HS-5 (cell line): ENCODE results near the gene ZNF77.
"Not testable (repeated sequence)": the region's sequence is repeated elsewhere in the genome, so short reads cannot be mapped to it uniquely, and the experiment has no call there.

ENCODE experiments used
- DNase-seq: peaks from one replicate; pipeline ENCODE4 v3.0.0-alpha.2; 2012; ENCODE audit warnings: low read depth

The ZNF77 gene

DNA sequence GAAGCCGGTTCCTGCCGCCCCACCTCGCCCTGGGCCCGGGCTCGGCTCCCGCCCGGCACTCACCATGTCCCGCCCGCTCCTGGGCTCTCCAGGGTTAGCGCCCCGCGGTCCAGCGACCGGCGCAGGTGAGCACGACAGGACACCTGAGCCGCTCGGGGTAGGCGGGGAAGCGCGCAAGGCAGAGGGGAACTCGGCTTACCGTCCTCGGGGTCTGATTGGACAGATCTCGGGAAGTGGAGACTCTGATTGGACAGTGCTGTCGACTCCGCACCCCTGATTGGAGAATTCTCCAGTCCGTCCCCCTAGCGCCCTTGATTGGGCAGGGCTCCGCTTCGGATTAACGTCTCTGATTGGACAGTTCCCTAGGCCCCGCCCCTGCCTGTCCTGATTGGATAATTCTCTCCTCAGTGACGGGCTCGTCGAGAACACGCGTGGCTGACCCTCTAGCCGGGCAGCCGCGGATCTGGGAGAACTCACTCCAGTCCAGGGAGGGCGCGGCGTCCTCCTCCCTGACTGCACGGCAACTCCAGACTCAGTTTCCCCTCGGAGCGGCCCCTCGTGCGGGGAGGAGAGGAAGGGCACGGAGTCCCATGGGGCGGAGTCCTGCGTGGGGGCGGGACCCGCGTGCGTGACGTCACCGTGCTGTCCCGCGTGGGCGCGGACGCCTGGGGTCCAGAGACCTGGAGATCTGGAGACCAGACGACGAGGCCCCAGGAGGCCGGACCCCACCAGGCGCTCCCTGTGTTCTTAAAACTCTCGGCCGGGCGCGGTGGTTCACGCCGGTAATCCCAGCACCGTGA lies at the start of gene ZNF77:
ZNF77 (minus strand) TSS at position 197 of the 800 bp plus-strand sequence; CDS start at position 66, 131 bp downstream.
- peak; percentile 99 for DNase-seq

DNA sequence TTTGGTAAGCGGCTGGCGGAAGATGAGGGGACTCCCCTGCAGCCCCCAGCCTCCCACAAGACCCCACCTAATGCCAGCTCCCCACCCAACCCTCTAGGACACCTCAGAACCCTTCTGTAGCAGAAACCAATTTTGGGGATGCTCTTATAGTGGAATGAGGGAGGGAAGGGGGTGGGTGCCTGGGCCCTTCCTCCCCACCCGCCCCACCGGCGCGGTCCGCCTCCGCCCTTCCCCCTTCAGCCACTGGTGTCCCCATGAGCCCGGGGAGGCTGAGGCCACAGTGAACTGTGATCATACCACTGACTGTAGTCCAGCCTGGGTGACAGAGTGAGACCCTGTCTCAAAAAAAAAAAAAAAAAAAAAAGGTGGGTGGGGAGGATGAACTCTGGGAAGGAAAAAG lies 48.8 kb upstream of the ZNF77 start:
- no peak for DNase-seq

DNA sequence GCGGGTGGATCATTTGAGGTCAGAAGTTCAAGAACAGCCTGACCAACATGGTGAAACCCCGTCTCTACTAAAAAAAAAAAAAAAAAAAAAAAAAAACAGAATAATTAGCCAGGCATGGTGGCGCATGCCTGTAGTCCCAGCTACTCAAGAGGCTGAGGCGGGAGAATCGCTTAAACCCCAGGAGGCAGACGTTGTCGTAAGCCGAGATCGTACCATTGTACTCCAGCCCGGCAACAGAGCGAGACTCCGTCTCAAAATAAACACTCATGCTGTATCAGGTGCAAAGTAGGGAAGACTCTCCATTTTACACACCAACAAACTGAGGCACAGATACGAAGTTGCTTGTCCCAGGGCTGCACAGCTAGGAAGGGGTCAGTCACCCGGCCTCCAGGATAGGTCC lies 48.2 kb upstream of the ZNF77 start:
- no peak for DNase-seq

DNA sequence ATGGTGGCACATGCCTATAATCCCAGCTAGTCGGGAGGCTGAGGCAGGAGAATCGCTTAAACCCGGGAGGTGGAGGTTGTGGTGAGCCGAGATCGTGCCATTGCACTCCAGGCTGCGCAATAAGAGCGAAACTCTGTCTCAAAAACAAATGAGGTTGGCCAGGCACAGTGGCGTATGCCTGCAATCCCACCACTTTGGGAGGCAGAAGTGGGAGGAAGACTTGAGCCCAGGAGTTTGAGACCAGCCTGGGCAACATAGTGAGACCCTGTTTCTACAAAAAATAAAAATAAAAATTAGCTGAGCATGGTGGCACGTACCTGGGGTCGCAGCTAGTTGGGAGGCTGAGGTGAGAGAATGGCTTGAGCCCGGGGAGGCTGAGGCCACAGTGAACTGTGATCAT lies 47.6 kb upstream of the ZNF77 start:
- DNase-seq, result not testable (repeated sequence)

DNA sequence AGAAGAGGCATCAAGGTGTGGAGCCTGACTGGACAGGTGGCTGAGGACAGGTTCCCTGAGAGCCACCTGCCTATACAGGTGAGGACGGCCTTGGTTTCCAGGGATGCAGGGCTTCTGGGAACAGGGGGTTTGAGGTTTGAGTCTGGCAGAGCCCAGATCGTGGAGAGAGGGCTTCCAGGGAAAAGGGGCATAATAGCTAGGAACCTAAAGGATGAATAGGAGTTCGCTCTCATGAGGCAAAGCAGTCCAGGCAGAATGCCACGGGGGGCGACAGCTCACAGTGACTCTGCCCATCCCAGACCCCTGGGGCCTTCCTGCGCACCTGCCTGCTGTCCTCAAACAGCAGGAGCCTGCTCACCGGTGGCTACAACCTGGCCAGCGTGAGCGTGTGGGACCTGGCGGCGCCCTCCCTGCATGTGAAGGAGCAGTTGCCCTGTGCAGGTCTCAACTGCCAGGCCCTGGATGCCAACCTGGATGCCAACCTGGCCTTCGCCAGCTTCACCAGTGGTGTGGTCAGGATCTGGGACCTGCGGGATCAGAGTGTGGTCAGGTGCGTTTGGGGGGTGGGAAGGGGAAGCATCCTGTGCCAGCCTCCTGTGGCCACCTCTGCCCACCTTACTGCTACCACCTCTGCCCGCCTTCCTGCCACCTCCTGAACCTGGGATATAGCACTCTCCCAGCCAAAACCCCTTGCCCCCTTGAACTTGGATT lies 44.6 kb upstream of the ZNF77 start:
- no peak for DNase-seq

DNA sequence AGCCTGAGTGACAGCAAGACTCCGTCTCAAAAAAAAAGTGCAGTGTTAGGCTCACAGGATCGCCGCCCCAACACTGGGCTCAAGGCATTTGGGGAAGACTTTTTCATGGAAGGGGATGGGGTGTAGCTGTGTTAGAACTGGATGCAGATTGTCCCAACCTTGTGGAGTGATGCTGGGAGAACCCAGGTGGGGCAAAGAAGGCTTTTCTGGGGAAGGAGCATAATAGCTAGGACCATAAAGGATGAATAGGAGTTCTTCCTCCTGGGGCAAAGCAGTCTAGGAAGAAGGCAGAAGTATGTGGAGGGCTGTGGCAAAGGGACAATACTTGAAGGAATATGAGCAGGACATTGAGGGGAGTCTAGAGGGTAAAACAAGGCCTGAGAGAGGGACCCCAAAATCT lies 43.8 kb upstream of the ZNF77 start:
- DNase-seq, result no peak

DNA sequence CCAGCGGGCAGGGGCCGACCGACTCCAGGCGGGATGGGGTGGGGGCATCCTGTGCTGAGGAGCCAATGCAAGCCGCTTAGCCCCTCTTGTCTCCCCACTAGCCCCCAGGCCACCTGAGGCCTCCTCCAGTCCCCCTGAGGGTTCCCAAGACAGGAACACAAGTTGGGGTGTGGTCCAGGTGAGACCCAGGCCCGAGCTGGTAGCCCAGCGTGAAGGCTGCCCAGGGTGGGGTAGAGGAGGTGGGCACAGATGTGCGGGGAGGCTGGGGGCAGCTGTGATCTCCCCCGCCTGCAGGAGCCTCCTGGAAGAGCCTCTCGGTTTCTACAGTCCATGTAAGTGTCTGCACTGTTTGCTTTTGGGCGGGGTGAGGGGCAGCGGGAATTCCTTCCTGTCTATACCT lies 43.0 kb upstream of the ZNF77 start:
- DNase-seq, result no peak

DNA sequence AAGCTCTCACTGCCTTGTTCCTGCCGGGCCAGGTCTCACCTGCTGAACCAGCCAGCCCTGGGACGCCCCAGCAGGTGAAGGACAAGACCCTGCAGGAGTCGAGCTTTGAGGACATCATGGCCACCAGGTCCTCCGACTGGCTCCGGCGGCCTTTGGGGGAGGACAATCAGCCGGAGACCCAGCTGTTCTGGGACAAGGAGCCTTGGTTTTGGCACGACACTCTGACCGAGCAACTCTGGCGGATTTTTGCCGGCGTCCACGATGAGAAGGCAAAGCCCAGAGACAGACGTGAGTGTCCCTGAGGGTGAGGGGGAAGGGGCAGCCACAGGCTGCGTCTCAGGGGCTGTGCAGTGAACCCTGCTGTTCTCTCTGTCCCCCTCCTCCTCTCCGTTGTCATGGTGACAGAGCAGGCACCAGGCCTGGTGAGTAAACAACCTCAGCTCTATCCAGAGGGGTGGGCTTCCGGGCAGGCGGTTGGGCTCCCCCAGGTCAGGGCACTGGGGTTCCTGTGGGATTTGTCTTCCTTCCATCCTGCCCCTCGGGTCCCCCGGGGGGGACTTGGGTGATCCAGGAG lies 42.3 kb upstream of the ZNF77 start:
- DNase-seq, result no peak

DNA sequence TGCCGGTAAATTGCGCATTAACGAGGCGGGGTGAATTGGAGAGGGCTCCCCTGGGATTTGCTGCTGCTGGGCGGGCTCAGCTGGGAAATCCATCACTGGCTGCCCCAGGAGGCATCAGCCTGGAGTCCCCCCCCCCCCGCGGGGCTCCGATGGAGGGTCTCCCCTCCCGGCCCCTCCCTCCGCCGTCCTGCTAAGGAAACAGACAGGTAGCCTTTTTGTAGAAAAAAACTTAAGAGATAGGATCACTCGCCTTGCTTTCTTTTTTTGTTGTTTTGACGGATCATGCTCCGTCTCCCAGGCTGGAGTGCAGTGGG lies 39.4 kb upstream of the ZNF77 start:
- no peak for DNase-seq

DNA sequence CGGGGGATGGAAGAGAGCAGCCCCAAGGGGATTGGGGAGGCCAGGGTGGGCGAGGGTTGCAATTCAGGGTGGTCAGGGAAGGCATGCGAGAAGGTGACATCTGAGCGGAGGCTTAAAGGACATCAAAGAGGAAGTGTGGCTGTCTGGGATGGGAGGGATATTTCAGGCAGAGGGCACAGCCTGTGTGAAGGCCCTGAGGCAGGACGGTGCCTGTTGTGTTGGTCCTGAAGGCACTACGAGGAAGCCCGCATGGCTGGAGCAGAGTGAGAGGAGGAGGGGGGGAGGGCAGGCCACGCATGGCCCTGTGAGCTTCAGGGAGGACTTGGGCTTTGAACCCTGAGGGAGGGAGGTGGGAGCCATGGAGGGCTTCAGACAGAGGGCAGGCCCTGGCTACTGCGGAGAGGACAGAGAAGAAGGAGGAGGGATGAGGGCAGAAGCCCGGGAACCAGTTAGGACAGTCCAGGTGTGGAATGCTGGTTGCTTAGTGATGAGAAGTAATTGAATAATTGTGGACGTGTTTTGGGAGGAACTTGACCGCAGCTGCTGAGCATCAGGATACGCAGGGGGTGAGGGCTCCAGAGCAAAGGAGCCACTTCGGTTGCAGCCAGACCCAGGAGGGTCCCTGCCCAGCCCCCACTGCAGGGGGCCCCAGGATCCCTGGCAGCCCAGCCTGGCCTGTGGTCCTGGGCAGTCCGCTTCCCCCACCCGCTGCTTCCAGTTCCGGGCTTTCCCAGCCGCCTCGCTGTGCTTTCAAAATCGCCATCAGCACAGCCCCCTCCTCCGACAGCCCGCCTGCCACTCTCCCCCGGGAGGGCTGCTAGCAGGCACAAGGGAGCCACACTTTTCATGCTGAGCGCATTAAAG lies 38.8 kb upstream of the ZNF77 start:
- no peak for DNase-seq

DNA sequence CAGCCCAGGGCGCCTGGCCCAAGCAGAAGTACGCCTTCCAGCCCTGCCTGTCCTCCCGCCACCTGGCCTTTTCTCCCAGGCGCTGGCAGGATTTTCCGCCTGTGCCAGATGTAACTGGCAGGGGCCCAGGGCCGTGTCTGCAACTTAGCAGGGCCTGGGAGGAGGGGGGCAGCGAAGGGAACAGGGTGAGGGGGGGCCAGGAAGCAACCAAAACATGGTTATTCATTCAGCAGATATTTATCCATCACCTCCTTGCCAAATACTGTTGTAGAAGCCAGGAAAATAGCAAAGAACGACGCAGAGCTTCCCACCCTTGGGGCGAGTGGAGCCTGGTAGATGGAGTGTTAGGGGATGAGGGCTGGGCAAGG lies 38.2 kb upstream of the ZNF77 start:
- no peak for DNase-seq

DNA sequence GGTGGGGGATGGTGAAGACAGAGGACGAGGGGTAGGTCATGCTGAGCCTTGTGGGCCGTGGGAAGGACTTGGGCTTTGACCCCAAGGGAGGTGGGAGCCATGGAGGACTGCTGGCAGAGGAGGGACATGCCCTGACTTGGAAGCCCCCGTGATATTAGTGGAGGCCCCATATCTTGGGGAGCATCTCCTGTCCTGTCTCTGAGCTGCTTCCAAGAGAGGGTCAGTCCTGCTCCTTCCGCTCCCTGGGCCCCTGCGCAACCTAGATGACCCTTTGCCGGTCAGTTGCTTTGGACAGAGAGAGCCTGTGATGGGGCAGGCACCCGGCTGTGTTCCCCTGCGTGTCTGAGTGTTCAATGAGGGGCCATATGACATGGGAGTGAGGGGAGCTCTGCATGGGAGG lies 37.8 kb upstream of the ZNF77 start:
- no peak for DNase-seq

DNA sequence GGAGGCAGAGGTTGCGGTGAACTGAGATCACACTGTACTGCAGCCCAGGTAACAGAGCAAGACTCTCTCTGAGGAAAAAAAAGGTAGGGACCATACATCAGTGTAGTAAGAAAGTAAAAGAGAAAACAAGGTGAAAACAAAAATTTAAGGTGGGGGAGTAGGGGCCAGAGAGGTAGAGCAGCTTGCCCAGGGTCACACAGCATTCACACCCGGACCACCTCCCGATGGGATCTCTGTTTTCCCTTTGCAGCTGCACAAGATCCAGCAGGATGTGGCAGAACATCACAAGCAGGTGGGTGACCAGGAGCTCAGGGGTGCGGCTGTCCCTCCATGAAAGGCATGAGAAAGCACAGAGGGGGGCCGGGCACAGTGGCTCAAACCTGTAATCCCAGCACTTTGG lies 37.1 kb upstream of the ZNF77 start:
- no peak for DNase-seq

DNA sequence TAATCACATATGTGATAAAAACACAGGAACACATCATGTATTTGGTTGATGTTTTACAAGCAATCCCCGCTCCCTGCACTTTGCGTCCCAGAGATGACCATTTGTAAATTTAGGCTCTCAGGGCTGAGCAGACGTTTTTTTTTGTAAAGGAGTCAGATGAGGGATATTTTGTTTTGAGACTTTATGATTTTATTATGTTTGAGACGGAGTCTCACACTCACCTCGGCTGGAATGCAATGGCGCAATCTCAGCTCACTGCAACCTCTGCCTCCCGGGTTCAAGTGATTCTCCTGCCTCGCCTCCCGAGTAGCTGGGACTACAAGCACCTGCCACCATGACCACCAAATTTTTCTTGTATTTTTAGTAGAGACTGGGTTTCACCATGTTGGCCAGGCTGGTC lies 34.0 kb upstream of the ZNF77 start:
- no peak for DNase-seq

DNA sequence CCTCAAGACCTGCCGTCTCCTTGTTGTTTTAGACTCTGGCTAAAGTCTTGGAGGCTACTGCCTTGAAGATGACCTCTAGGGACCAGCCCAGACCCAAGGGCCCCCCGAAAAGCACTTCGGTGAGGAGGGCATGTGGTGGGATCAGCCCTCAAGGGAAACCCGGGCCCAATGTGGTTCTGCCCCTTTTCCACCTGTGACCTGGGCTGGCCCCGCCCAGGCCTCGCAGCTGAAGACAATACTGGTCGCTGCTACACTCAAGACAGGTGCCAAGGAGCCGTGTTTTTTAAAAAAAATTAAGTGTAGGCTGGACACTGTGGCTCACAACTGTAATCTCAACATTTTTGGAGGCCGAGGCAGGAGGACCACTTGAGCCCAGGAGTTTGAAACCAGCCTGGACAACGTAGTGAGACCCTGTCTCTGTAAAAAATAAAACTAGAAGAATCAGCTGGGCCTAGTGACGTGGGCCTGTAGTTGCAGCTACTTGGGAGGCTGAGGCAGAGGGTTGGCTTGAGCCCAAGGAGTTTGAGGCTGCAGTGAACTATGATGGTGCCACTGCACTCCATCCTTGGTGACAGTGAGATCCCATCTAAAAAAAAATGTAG lies 33.5 kb upstream of the ZNF77 start:
- no peak for DNase-seq

DNA sequence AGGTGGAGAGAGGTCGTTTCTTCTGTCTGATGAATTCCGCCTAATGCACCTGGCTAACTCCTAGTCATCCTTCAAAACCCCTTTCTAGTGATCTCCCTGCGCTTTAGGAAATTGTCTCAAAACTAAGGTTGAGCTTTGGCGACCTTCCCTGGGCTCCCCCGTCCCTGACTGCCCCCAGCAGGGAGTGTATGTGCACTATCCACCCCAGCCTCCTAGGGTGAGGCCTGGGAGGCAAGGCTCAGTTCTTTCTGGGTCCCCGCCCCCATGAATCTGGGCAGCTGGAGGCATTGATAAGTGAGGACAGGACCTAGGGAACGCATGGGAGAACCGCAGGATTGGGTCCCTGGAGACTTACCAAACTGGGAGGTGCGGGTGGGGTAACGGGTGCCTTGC lies 33.0 kb upstream of the ZNF77 start:
- DNase-seq, result no peak

DNA sequence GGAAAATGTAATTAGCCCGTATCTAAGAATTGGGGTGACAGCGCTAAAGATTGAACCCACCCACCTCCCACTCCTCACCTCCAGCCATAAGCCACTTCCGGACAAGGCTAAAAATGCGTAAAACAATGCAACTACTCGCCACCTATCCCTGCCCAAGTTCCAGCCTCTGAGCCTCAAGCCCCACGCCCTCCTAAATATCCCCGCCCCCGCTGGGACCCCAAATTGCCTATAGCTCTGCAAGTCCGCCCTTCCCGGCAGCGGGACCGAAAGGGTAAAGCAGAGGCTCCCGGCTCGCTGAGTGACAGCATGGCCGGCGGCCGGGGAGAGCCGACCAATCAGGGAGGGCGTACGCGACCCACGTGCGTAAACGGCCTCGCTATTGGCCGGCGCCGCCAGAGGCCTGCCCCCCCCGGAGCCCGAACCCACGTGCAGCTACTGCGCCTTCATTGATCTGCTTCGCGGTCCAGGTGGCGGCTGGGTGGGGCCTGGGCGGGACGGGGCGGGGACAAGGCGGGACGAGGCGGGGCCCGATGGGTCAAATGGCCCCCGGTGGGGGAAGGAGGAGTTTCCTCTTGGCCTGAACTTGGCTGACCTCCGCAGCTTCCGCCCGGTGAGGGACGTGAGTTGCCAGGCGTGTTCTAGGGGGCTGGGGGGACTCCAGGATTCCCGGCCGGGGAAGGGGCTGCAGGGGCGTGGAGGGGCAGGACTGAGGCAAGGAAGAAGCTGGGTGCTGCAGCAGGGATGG lies 32.4 kb upstream of the ZNF77 start, which contains the start of gene TLE6:
TLE6 (plus strand) TSS at position 564 of the 745 bp plus-strand sequence. CDS start 670 bp downstream, outside the sequence.
- peak; percentile 76 for DNase-seq

DNA sequence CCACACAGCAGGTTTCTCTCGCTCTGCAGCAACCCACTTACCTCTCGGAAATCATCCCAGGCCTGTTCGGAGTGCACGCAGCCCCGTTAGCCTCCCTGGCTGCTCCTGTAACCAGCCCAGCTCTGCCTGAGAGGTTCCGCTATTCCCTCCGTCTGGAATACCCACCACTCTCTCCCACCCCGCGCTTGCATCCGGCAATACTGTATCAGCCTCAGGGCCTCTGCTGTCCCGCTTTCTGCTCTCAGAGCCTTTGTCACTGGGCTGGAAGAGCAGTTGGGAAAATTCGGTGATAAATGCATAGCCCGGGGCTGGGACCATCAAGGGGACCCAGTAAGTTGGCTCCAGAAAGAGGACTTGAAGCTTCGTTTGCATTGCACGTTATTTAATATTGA lies 31.8 kb upstream of the ZNF77 start:
- DNase-seq, result no peak

DNA sequence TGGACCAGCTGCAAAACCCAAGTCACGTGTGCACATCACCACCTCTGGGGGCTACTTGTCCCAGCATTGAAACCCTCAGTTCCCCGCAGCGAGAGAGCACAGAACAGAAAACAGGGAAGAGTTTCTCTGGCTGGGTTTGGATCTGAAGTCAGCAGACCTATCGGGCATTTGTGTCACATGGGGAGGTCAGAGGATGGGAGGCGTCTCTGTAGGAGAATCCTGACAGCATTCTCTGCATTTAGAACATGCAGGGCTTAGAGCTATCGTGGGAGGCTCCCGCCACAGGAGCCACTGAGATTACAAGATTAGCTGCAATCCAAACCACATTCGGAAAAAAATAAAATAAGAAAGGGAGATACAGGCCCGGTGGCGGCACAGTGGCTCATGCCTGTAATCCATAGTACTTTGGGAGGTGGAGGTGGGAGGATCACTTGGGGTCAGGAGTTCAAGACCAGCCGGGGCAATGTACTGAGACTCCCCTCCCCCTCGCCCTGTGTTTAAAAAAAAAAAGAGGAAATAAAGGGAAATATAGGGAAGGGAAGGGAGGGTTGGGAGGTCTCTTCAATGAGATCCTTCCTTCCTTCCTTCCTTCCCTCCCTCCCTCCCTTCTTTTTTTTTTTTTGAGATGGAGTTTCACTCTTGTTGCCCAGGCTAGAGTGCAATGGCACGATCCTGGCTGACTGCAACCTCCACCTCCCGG lies 29.7 kb upstream of the ZNF77 start:
- DNase-seq, result no peak

DNA sequence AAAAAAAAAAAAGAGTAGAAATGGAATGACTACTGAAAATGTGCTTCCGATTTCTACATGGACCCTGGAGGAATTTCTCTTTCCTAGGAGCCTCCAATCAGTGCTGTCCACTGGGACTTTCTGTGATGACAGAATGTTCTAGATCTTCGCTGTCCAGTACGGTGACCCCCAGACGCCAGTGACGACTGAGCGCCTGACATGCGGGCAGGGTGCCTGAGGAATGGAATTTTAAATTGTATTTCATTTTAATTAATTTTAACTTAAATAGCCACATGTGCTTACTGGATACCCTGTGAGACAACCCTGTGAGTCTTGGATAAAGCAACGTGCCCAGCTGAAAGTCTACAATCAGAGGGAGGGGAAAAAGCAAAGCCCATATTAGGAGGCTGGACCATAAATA lies 28.5 kb upstream of the ZNF77 start:
- DNase-seq, result no peak
